ENCODE data around the gene RAB35. TPM values are rescaled to one million over a fixed set of nuclear protein-coding genes. Genes with fewer than 3 reads are reported as not detected.
A peak's percentile ranks its signal among the peaks of the same experiment; 100 is the strongest.

Gene RAB35
- total and polyA plus RNA-seq, 2 donors (not counting 1 experiment from before 2014, with no cell fraction given) = 20.4 to 52.9 TPM

- H3K4me3 Mint-ChIP-seq = peak overlapping the region; percentile 87
- Histone ChIP-seq H3K27ac (ENCODE audit: low read length in 2 of 2) (peak overlapping the region; percentile 66 to 80), H4K20me1 (ENCODE audit: control insufficient read depth, insufficient read depth, low read length, poor library complexity, severe bottlenecking) (peaks cover 54% of the 10 kb centered on the region), H2AFZ (ENCODE audit: insufficient read depth, low read depth, low read length, poor library complexity, severe bottlenecking) (peak overlapping the region; percentile 94), H3K27me3 (replicated peaks in 1 of 4; ENCODE audit: control extremely low read depth in 1 of 4, control insufficient read depth in 3 of 4, insufficient read depth in 4 of 4, low read length in 3 of 4) (no peaks in the 10 kb centered on the region), H3K79me2 (ENCODE audit: control insufficient read depth, insufficient read depth, low read length) (peaks cover 66% of the 10 kb centered on the region), H3K4me2 (replicated peaks; ENCODE audit: low read depth, low read length, poor library complexity, severe bottlenecking) (peak overlapping the region; percentile 77), H3K4me1 (ENCODE audit: control insufficient read depth in 2 of 2, insufficient read depth in 2 of 2, low read length in 2 of 2) (peaks cover 43 to 62% of the 10 kb centered on the region in 2 donors), H3K9ac (ENCODE audit: low read length) (peak overlapping the region; percentile 74), H3K9me3 (ENCODE audit: control extremely low read depth in 1 of 3, control insufficient read depth in 2 of 3, insufficient read depth in 1 of 3, low read length in 2 of 3) (peaks cover 0 to 3% (median 0%) of the 10 kb centered on the region in 3 donors), H3K36me3 (replicated peaks in 1 of 2; ENCODE audit: control extremely low read depth in 1 of 2, control insufficient read depth in 1 of 2, extremely low read depth in 1 of 2, insufficient read depth in 2 of 2, low read length in 1 of 2) (peaks cover 0 to 4% of the 10 kb centered on the region in 2 experiments), H3K4me3 (ENCODE audit: control extremely low read depth in 1 of 5, extremely low read depth in 1 of 5, insufficient read depth in 1 of 5, low read depth in 2 of 5, low read length in 4 of 5) (peak overlapping the region; percentile 61 to 92 (median 85))
- H3K9me3 Mint-ChIP-seq (ENCODE audit: insufficient read depth) = no peaks in the 10 kb centered on the region
- DNase-seq (peak; percentile 98), ATAC-seq (ENCODE audit: low read depth) (peak; percentile 81)
- H3K4me1 Mint-ChIP-seq = peaks cover 74% of the 10 kb centered on the region
- ChIA-PET POLR2A (interaction anchor here (0.7 to 4.1 kb wide), 4 partner anchors 16 to 175 kb away, joined by 3 to 23 read pairs (median 13); partner anchors contain the start of genes BICDL1, RNU4-2 and RPLP0), CTCF (interaction anchor here (1.0 to 2.5 kb wide), 5 partner anchors 15 to 84 kb away, joined by 3 to 12 read pairs (median 3); no protein-coding TSS in a partner anchor)
- peak overlapping the region; percentile 86 for H3K27ac Mint-ChIP-seq
- TF ChIP-seq EZH2 (IDR thresholded peaks at IDR 0.05; ENCODE audit: borderline replicate concordance, insufficient read depth, low read depth, low read length, poor library complexity, severe bottlenecking) (no peak), CTCF (IDR thresholded peaks at IDR 0.05) (no peak)
- WGBS (ENCODE audit: insufficient coverage) = under 1% methylated on average over 91 of the region's 91 CpGs
- H3K27me3 Mint-ChIP-seq = no peaks in the 10 kb centered on the region
- intact Hi-C loops (cut with micrococcal nuclease) = loop anchor here (1.0 to 5.0 kb wide), 6 partner anchors 16 to 240 kb away; partner anchors contain the start of genes BICDL1, CIT, GCN1 and RNU4-1
These were observed 469 bp upstream of the RAB35 start for GRCh38 chr12:120116792-120117651.
